ENCODE data around the gene SPDYE2B.
"Not testable (repeated sequence)": the region's sequence is repeated elsewhere in the genome, so short reads cannot be mapped to it uniquely, and the experiment has no call there.

The SPDYE2B gene

DNA sequence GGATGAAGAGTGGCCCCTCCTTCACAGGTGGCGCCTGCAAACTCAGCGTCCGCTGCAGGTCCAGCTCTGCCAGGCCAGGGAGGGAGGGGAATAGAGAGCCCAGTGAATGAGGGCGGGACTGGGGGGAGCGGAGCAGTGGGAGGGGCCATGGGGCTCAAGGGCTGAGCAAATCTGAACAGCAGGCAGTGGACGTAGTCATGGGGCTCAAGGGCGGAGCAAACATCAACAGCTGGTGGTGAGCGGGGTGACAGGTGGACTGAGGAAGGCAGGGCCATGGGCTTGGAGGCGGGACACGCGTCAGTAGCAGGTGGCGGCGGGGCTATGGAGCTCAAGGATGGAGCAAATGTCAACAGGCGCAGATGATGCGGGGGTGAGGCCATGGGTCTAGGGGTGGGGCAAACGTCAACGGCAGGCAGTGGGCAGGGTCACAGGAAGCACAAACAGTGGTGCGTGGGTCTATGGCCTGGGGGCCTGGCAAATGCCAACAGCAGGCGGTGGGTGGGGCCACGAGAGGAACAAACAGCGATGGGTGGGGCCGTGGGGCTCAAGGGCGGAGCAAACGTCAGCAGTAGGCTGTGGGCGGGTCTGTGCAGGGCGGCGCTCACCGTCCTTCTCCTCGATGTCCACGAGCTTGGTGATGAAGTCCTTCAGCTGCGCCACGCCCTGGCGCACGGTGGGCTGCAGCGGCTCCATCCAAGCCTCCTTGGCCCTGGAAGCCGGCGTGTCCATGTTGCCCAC is 38.3 kb downstream of the SPDYE2B start:
- not testable (repeated sequence) for H3K9ac ChIP-seq (ENCODE audit: low read depth, low read length); H3K36me3 ChIP-seq (ENCODE audit: control insufficient read depth, insufficient read depth, low read length); H3K9me3 ChIP-seq (ENCODE audit: control insufficient read depth, insufficient read depth, low read length); H3K27me3 ChIP-seq (ENCODE audit: control insufficient read depth, insufficient read depth, low read length); H3K4me1 ChIP-seq (ENCODE audit: control insufficient read depth, insufficient read depth, low read length); H3K4me3 ChIP-seq (ENCODE audit: low read depth, low read length); H3K27ac ChIP-seq (ENCODE audit: low read depth, low read length)

DNA sequence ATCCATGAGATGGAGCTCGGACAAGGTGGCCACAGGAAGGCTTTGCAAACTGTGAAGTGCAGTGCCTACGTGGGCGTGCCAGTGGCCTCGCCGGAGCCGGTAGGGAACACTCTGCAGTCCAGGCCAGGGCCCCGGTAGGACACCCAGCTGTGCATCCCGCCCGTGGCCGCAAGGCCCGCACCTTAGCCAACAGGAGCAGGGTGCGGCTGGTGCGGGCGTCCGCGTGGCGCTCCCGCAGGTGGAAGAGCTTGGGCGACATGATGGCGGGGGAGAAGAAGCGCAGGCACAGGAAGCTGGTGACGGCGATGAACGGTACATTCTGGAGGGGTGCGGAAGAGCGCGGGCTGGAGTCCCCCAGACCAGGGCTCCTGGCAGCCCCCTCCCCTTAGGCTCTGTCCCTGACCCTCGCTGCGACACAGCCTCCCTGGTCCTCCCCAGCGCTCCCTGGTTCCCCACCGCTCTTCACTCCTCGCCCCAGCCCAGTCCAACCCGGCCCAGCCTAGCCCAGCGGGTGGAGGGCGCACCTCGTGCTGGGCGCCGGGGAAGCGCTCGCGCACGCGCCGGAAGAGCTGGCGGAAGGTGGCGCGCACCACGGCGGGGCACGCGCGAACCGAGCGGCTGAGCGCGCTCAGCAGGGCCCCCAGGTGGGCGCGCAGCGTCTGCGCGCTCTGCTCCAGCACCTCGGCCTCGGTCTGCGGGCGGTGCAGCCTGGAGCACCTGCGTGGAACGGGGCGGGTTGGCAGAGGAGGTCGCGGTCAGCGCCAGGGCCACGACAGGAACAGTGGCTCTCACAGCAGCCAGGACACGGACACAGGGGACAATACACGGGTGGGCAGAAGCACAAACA is 39.5 kb downstream of the SPDYE2B start:
- H3K9me3 ChIP-seq (ENCODE audit: control insufficient read depth, insufficient read depth, low read length); H3K36me3 ChIP-seq (ENCODE audit: control insufficient read depth, insufficient read depth, low read length); H3K27ac ChIP-seq (ENCODE audit: low read depth, low read length); H3K9ac ChIP-seq (ENCODE audit: low read depth, low read length); H3K4me1 ChIP-seq (ENCODE audit: control insufficient read depth, insufficient read depth, low read length); H3K27me3 ChIP-seq (ENCODE audit: control insufficient read depth, insufficient read depth, low read length); H3K4me3 ChIP-seq (ENCODE audit: low read depth, low read length): not testable (repeated sequence)

DNA sequence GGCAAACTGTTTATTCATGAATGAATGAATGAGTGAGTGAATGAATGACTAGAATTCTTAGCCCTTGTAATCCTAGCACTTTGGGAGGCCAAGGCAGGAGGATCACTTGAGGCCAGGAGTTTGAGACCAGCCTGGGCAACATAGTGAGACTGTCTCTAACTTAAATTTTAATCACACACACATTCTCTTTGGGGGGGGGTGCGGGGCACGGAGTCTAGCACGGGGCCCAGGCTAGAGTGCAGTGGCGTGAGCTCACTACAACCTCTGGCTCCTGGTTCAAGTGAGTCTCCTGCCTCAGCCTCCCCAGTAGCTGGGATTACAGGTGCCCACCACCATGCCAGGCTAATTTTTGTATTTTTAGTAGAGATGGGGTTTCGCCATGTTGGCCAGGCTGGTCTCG is 40.5 kb downstream of the SPDYE2B start:
- not testable (repeated sequence) for H3K27me3 ChIP-seq (ENCODE audit: control insufficient read depth, insufficient read depth, low read length); H3K4me3 ChIP-seq (ENCODE audit: low read depth, low read length); H3K36me3 ChIP-seq (ENCODE audit: control insufficient read depth, insufficient read depth, low read length)

GRCh38 chr7:102694008-102694407 is 43.9 kb downstream of the SPDYE2B start:
- not testable (repeated sequence) for H3K9ac ChIP-seq (ENCODE audit: low read depth, low read length); H3K27me3 ChIP-seq (ENCODE audit: control insufficient read depth, insufficient read depth, low read length); H3K4me3 ChIP-seq (ENCODE audit: low read depth, low read length); H3K4me1 ChIP-seq (ENCODE audit: control insufficient read depth, insufficient read depth, low read length); H3K27ac ChIP-seq (ENCODE audit: low read depth, low read length); H3K9me3 ChIP-seq (ENCODE audit: control insufficient read depth, insufficient read depth, low read length); H3K36me3 ChIP-seq (ENCODE audit: control insufficient read depth, insufficient read depth, low read length)

More for the DNA sequence above, 40.5 kb downstream of the SPDYE2B start:
- H3K9ac ChIP-seq (ENCODE audit: low read depth, low read length); H3K27ac ChIP-seq (ENCODE audit: low read depth, low read length); H3K4me1 ChIP-seq (ENCODE audit: control insufficient read depth, insufficient read depth, low read length); H3K9me3 ChIP-seq (ENCODE audit: control insufficient read depth, insufficient read depth, low read length): not testable (repeated sequence)

DNA sequence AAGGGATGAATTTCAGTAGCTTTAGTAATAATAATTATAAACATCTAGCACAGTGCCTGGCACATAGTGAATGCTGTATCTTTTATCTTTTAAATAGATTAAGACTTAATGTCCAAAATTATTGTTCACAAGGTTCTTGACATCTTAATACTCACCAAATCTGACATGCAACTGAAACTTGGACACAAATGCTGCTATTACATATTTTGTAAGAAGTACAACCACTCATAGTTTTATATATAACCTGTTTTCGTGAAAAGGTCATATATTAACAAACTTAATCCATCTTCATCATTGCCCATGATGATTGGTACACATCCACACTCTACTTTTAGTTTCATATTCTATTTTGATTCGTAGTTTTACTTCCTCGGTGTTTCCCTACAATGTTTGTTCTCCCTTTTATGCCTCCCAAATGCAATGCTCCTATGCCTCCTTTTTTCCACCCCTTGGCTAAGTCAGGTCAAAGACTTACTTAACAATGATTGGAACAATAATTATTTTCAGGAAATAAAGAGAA is 45.0 kb downstream of the SPDYE2B start:
- not testable (repeated sequence) for H3K27me3 ChIP-seq (ENCODE audit: control insufficient read depth, insufficient read depth, low read length)

DNA sequence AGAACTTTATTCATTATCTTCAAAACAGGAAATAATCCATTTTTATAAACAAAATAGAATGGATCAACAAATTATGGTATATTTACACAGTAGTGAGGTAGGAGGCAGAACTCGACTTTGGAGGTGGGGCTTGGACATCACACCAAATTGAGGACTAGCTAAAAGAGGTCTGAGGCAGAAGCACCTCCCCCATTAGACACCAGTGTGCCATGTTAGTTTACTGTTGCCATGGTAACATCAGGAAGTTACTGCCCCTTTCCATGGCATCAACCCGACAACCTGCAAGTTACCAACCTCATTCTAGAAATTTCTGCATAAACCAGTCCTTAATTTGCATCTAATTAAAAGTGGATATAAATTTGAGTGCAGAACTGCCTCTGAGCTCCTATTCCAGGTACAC is 45.9 kb downstream of the SPDYE2B start:
- not testable (repeated sequence) for H3K9me3 ChIP-seq (ENCODE audit: control insufficient read depth, insufficient read depth, low read length); H3K4me1 ChIP-seq (ENCODE audit: control insufficient read depth, insufficient read depth, low read length); H3K27me3 ChIP-seq (ENCODE audit: control insufficient read depth, insufficient read depth, low read length); H3K27ac ChIP-seq (ENCODE audit: low read depth, low read length); H3K4me3 ChIP-seq (ENCODE audit: low read depth, low read length); H3K9ac ChIP-seq (ENCODE audit: low read depth, low read length); H3K36me3 ChIP-seq (ENCODE audit: control insufficient read depth, insufficient read depth, low read length)

More for the DNA sequence above, 45.0 kb downstream of the SPDYE2B start:
- not testable (repeated sequence) for H3K4me3 ChIP-seq (ENCODE audit: low read depth, low read length); H3K4me1 ChIP-seq (ENCODE audit: control insufficient read depth, insufficient read depth, low read length); H3K9ac ChIP-seq (ENCODE audit: low read depth, low read length); H3K36me3 ChIP-seq (ENCODE audit: control insufficient read depth, insufficient read depth, low read length); H3K27ac ChIP-seq (ENCODE audit: low read depth, low read length); H3K9me3 ChIP-seq (ENCODE audit: control insufficient read depth, insufficient read depth, low read length)

DNA sequence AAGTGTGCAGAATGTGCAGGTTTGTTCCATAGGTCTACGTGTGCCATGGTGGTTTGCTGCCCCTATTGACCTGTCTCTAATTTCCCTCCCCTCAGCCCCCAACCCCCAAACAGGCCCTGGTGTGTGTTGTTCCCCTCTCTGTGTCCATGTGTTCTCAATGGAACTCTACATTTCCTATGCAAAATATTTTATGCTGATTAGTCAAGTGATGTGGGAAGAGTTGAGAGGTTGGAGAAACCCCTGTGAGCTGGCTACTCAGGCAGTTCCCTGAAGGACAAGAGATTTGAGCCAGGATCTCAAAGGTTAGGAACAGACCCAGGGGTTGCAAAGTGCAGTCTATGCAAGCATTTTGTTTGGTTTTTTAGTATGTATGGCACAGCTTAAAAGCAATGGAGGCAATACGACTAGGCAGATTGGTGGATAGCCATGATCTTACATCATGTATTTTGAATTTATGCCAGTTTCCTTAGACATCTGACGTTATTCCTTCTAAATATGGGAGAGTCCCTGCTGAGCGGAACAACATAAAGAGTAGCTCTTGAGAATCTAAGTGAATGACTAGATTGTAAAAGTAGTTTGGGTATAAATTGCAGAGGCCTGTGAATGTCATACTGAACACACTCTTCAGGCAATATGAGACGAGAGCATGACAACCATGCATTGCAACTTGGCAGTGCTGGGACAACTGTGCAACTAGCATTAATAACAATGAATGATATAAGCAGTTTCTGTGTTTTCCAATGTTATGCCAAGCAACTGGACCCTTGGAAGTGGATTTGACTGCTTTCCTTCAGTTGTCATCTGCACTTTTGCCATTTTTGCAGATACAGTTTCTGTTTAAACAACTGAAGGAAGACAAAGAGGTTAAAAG is 47.8 kb downstream of the SPDYE2B start:
- not testable (repeated sequence) for H3K36me3 ChIP-seq (ENCODE audit: control insufficient read depth, insufficient read depth, low read length); H3K9ac ChIP-seq (ENCODE audit: low read depth, low read length); H3K27ac ChIP-seq (ENCODE audit: low read depth, low read length); H3K4me3 ChIP-seq (ENCODE audit: low read depth, low read length); H3K27me3 ChIP-seq (ENCODE audit: control insufficient read depth, insufficient read depth, low read length); H3K4me1 ChIP-seq (ENCODE audit: control insufficient read depth, insufficient read depth, low read length); H3K9me3 ChIP-seq (ENCODE audit: control insufficient read depth, insufficient read depth, low read length)

DNA sequence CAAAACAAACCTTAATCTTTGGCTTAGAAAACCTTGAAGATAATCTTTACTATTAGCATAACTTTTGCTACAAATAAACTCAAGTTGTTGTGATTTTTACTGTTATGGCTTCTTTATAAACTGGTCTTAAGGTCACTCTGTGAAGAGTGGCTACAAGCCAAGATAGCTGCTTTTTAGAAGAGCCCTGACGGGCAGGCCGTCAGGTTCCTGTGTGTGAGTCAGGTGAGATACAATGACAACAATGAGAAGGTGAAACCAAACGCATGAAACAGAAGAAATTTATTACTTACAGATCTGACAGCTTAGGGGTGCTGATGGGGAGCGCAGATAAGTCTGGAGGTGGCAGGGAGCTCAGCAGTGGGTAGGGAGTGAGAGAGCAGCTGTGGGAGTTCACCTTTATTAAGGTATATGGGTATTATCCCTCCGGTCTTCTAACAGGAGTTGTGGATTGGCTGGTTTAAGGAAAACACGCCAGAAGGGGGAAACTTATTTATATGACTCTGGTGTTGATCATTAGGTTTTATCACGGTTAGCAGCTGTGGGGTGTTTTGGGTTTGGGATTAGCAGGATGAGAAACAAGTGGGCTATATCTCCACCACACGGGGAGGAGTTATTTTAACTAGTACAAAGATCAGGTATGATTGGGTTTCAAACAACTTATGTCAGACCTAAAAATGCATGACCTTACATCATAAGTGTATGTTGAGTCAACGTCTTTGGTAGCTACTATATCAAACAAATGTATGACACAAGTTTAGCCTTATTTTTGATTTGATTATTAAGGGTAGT is 49.0 kb downstream of the SPDYE2B start:
- H3K9me3 ChIP-seq (ENCODE audit: control insufficient read depth, insufficient read depth, low read length); H3K9ac ChIP-seq (ENCODE audit: low read depth, low read length); H3K4me3 ChIP-seq (ENCODE audit: low read depth, low read length); H3K36me3 ChIP-seq (ENCODE audit: control insufficient read depth, insufficient read depth, low read length); H3K4me1 ChIP-seq (ENCODE audit: control insufficient read depth, insufficient read depth, low read length); H3K27ac ChIP-seq (ENCODE audit: low read depth, low read length); H3K27me3 ChIP-seq (ENCODE audit: control insufficient read depth, insufficient read depth, low read length): not testable (repeated sequence)
